Tibial artery (tissue), 4 donors: ENCODE measurements around the gene MARCHF2.

Experiments used
- DNase-seq, 2 donors: peaks; one replicate each; pipeline ENCODE4 v3.0.0-alpha.2; 2019
- H3K27ac ChIP-seq, 2 donors: fragments of 200-600 bp; sonication (generic) in 1 of 2; 1 replicate in 1 of 2; 2 replicates in 1 of 2; pipeline ENCODE4 v1.5.1; 2018 to 2019; ENCODE audit warnings: mild to moderate bottlenecking in 1 of 2
- H3K27me3 ChIP-seq, 2 donors: fragments of 200-600 bp; sonication (generic) in 1 of 2; one replicate each; pipeline versions ENCODE4 v1.5.1 to v1.6.0; 2016 to 2019
- H3K36me3 ChIP-seq, 3 donors: fragments of 200-600 bp; sonication (generic) in 2 of 3; one replicate each; pipeline ENCODE4 v1.5.1; 2016 to 2019; ENCODE audit warnings: mild to moderate bottlenecking in 2 of 3
- H3K4me1 ChIP-seq, 4 donors: fragments of 200-600 bp; sonication (generic) in 2 of 4; 1 replicate in 3 of 4; 2 replicates in 1 of 4; pipeline ENCODE4 v1.5.1; 2016 to 2019
- H3K4me3 ChIP-seq, 2 donors: fragments of 200-600 bp; sonication (generic) in 1 of 2; 1 replicate in 1 of 2; 2 replicates in 1 of 2; pipeline ENCODE4 v1.5.1; 2018 to 2019; ENCODE audit warnings: mild to moderate bottlenecking in 2 of 2
- H3K9me3 ChIP-seq, 3 donors: fragments of 200-600 bp; sonication (generic) in 1 of 3; one replicate each; pipeline ENCODE4 v1.5.1; 2016 to 2019
- CTCF ChIP-seq, 2 experiments: fragments of 200-600 bp in 1 of 2; fragments of 450-650 bp in 1 of 2; IDR thresholded peaks; one replicate each; pipeline ENCODE4 v1.5.1; 2017 to 2019; ENCODE audit warnings: antibody characterized with exemption in 2 of 2, mild to moderate bottlenecking in 1 of 2, moderate library complexity in 1 of 2
- intact Hi-C: fragments of 100-400 bp; cut with DNase I; formaldehyde crosslinking; loops from one replicate; pipeline ENCODE4 v1.15.0; 2023; ENCODE audit warnings: low total_unique reads

The MARCHF2 gene

GRCh38 chr19:8412783-8413628 is at the start of gene MARCHF2:
Gene MARCHF2 (plus strand): TSS chr19:8413305. CDS start chr19:8421841, 8,536 bp downstream.
- DNase-seq: peak; percentile 96 to 99
- Histone ChIP-seq H3K36me3 (no peaks in the 10 kb centered on the region), H3K4me3 (peak within 1 kb of the TSS; percentile 73 to 78), H3K27me3 (no peaks in the 10 kb centered on the region), H3K27ac (peak within 1 kb of the TSS; percentile 66 to 74), H3K9me3 (no peaks in the 10 kb centered on the region), H3K4me1 (peaks cover 0 to 19% (median 12%) of the 10 kb centered on the region in 4 donors)
- intact Hi-C loops: no loop called here
- TF ChIP-seq CTCF (IDR thresholded peaks at IDR 0.05): peak; percentile 46 to 70

- peak within 1 kb of the TSS; percentile 73 to 86 for H3K27ac ChIP-seq
- TF ChIP-seq CTCF (IDR thresholded peaks at IDR 0.05): peak in 1 of 2 experiments; percentile 10
- H3K4me3 ChIP-seq: peak within 1 kb of the TSS; percentile 51 to 56
- peak; percentile 74 to 87 for DNase-seq
- no peaks in the 10 kb centered on the region for H3K9me3 ChIP-seq
- H3K36me3 ChIP-seq: no peaks in the 10 kb centered on the region
- intact Hi-C loops: loop anchor here (2.0 kb wide), 1 partner anchor 27 kb away; the partner anchor contains the start of gene RAB11B
- no peaks in the 10 kb centered on the region for H3K27me3 ChIP-seq
- peaks cover 8 to 74% (median 50%) of the 10 kb centered on the region in 4 donors for H3K4me1 ChIP-seq
Measured at GRCh38 chr19:8363803-8364771, 49.0 kb upstream of the MARCHF2 start, which contains the start of gene ANGPTL4. Gene ANGPTL4 (plus strand): TSS chr19:8364155. CDS start chr19:8364322, 167 bp downstream.

- H3K4me1 ChIP-seq: peaks cover 8 to 76% (median 49%) of the 10 kb centered on the region in 4 donors
- no peak overlapping the region for H3K27ac ChIP-seq
- intact Hi-C loops: no loop called here
- no peaks in the 10 kb centered on the region for H3K9me3 ChIP-seq
- no peaks in the 10 kb centered on the region for H3K27me3 ChIP-seq
- H3K4me3 ChIP-seq: no peak overlapping the region
- DNase-seq: no peak
- peaks cover 0 to 6% (median 4%) of the 10 kb centered on the region in 3 donors for H3K36me3 ChIP-seq
- no peak for TF ChIP-seq CTCF (IDR thresholded peaks at IDR 0.05)
Measured at GRCh38 chr19:8366121-8366581, 47.0 kb upstream of the MARCHF2 start.

GRCh38 chr19:8366961-8367326 is 46.2 kb upstream of the MARCHF2 start:
- intact Hi-C loops: no loop called here
- Histone ChIP-seq H3K4me1 (peaks cover 7 to 68% (median 43%) of the 10 kb centered on the region in 4 donors), H3K27me3 (no peaks in the 10 kb centered on the region), H3K9me3 (no peaks in the 10 kb centered on the region), H3K4me3 (peak overlapping the region in 1 of 2 donors; percentile 29), H3K27ac (peak overlapping the region in 1 of 2 donors; percentile 35), H3K36me3 (peaks cover 0 to 13% (median 11%) of the 10 kb centered on the region in 3 donors)
- no peak for TF ChIP-seq CTCF (IDR thresholded peaks at IDR 0.05)
- no peak for DNase-seq

GRCh38 chr19:8367327-8368001 is 45.6 kb upstream of the MARCHF2 start:
- no peaks in the 10 kb centered on the region for H3K27me3 ChIP-seq
- H3K4me3 ChIP-seq: peak overlapping the region in 1 of 2 donors; percentile 29

More at GRCh38 chr19:8367327-8368001, 45.6 kb upstream of the MARCHF2 start:
- H3K36me3 ChIP-seq: peaks cover 0 to 18% (median 11%) of the 10 kb centered on the region in 3 donors
- no peak for TF ChIP-seq CTCF (IDR thresholded peaks at IDR 0.05)
- intact Hi-C loops: no loop called here
- H3K4me1 ChIP-seq: peaks cover 4 to 63% (median 38%) of the 10 kb centered on the region in 4 donors
- DNase-seq: peak; percentile 73 to 81
- H3K27ac ChIP-seq: peak overlapping the region in 1 of 2 donors; percentile 35
- no peaks in the 10 kb centered on the region for H3K9me3 ChIP-seq
